ENCODE results near the gene PKNOX2. TPM values are rescaled to one million over a fixed set of nuclear protein-coding genes. Genes with fewer than 3 reads are reported as not detected.

The PKNOX2 gene
- polyA plus RNA-seq, 2 of the 4 experiments (the other 2 are of a cell fraction) = not detected

DNA sequence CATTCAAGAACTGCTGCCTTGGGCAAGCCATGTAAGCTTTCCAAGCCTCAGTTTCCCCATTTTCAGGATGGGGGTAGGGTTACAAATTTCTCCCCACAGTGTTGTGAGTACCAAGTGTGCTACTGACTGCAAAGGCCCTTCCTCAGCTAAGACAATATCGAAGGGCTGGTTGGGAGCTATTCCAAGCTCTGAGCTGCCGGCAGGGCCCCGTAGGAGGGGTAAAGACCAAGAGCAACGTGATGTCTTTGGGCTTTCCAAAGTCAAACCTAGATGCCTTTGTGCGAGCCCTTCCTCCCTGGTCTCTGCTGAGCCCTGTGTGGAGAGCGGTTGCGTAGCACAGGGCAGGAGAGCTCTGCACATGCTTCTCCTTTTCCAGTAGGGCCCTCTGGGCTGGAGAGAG, 29.3 kb downstream of the PKNOX2 start:
- POLR2A ChIA-PET = no interaction called here
- H3K4me3 ChIP-seq = no peak overlapping the region
- 30% methylated on average over 6 of the region's 7 CpGs for WGBS (ENCODE audit: missing lambda C conversion rate)

DNA sequence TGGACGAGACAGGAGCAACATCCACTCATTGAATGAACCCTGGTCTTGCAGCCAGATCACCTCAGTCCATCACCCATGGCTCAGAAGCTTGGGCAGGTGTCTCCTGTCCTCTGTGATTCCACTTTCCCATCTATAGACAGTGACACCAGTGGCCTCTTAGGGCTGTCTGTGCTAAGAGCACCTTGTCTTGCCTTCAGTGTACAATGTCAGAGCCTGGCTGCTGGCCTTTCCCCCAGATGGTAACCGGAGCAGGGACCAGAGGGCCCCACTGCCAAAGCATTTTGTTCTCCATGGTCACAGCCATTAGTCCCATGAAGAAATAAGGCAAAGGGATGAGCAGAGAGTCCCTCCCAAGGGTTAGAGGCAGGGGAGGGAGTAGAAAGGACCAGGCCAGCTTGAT, 35.4 kb downstream of the PKNOX2 start:
- ATAC-seq (no peak), FAIRE-seq (no peak), DNase-seq (ENCODE audit: low read depth in 1 of 2, low spot score in 1 of 2) (no peak)
- ChIA-PET POLR2A (no interaction called here), CTCF (no interaction called here)
- TF ChIP-seq NFE2L2 (conservative IDR thresholded peaks at IDR 0.05; ENCODE audit: low read length) = no peak
- TF ChIP-seq, protein P1, sequence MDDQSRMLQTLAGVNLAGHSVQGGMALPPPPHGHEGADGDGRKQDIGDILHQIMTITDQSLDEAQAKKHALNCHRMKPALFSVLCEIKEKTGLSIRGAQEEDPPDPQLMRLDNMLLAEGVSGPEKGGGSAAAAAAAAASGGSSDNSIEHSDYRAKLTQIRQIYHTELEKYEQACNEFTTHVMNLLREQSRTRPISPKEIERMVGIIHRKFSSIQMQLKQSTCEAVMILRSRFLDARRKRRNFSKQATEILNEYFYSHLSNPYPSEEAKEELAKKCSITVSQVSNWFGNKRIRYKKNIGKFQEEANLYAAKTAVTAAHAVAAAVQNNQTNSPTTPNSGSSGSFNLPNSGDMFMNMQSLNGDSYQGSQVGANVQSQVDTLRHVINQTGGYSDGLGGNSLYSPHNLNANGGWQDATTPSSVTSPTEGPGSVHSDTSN (IDR thresholded peaks at IDR 0.05) = no peak
- TF ChIP-seq, protein P2, sequence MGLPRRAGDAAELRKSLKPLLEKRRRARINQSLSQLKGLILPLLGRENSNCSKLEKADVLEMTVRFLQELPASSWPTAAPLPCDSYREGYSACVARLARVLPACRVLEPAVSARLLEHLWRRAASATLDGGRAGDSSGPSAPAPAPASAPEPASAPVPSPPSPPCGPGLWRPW (IDR thresholded peaks at IDR 0.05) = no peak
- TF ChIP-seq JUNB (IDR thresholded peaks at IDR 0.05) = no peak
- no peak for TF ChIP-seq MAFK (IDR thresholded peaks at IDR 0.05; ENCODE audit: partially characterized antibody)
- no peak for TF ChIP-seq FOSB (CRISPR knock-in tag; IDR thresholded peaks at IDR 0.05)
- TF ChIP-seq, protein P3, sequence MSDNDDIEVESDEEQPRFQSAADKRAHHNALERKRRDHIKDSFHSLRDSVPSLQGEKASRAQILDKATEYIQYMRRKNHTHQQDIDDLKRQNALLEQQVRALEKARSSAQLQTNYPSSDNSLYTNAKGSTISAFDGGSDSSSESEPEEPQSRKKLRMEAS (IDR thresholded peaks at IDR 0.05) = no peak
- no peak for TF ChIP-seq POLR2A (IDR thresholded peaks at IDR 0.05; ENCODE audit: low read length)
- no peak for TF ChIP-seq EHF (CRISPR knock-in tag; IDR thresholded peaks at IDR 0.05)
- TF ChIP-seq POLR2AphosphoS2 (conservative IDR thresholded peaks at IDR 0.05; ENCODE audit: low read length) = no peak
- TF ChIP-seq, protein P4, sequence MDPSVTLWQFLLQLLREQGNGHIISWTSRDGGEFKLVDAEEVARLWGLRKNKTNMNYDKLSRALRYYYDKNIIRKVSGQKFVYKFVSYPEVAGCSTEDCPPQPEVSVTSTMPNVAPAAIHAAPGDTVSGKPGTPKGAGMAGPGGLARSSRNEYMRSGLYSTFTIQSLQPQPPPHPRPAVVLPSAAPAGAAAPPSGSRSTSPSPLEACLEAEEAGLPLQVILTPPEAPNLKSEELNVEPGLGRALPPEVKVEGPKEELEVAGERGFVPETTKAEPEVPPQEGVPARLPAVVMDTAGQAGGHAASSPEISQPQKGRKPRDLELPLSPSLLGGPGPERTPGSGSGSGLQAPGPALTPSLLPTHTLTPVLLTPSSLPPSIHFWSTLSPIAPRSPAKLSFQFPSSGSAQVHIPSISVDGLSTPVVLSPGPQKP (IDR thresholded peaks at IDR 0.05; ENCODE audit: low read depth, low read length) = no peak
- TF ChIP-seq PHF8 (IDR thresholded peaks at IDR 0.05; ENCODE audit: borderline replicate concordance, low read depth) = no peak
- no peak for TF ChIP-seq BHLHE40 (IDR thresholded peaks at IDR 0.05; ENCODE audit: low read depth, low read length)
- TF ChIP-seq, protein P5, sequence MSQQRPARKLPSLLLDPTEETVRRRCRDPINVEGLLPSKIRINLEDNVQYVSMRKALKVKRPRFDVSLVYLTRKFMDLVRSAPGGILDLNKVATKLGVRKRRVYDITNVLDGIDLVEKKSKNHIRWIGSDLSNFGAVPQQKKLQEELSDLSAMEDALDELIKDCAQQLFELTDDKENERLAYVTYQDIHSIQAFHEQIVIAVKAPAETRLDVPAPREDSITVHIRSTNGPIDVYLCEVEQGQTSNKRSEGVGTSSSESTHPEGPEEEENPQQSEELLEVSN (IDR thresholded peaks at IDR 0.05; ENCODE audit: borderline replicate concordance, low read depth) = no peak
- no peak overlapping the region for H3K4me3 ChIP-seq
- no peaks in the 10 kb centered on the region for H3K4me1 ChIP-seq
- 10% methylated on average over 2 of the region's 2 CpGs for WGBS (ENCODE audit: missing lambda C conversion rate)
- H3K4me2 ChIP-seq = no peak overlapping the region
- no peaks in the 10 kb centered on the region; the same call in 2 of the 3 replicates for H3K9me3 ChIP-seq
- H3K27ac ChIP-seq = no peak overlapping the region

More for the DNA sequence above, 29.3 kb downstream of the PKNOX2 start:
- CTCF ChIA-PET = no interaction called here
- no peak overlapping the region for H3K4me2 ChIP-seq
- ATAC-seq (no peak), DNase-seq (ENCODE audit: low read depth in 1 of 2, low spot score in 1 of 2) (no peak), FAIRE-seq (no peak)
- no peak overlapping the region for H3K27ac ChIP-seq
- peaks cover 4% of the 10 kb centered on the region; the same call in 2 of the 3 replicates for H3K9me3 ChIP-seq
- TF ChIP-seq JUNB (IDR thresholded peaks at IDR 0.05) (no peak), KDM5A (IDR thresholded peaks at IDR 0.05) (no peak), BHLHE40 (IDR thresholded peaks at IDR 0.05; ENCODE audit: low read depth, low read length) (no peak), FOXS1 (CRISPR knock-in tag; IDR thresholded peaks at IDR 0.05) (no peak)
- no peaks in the 10 kb centered on the region for H3K4me1 ChIP-seq

DNA sequence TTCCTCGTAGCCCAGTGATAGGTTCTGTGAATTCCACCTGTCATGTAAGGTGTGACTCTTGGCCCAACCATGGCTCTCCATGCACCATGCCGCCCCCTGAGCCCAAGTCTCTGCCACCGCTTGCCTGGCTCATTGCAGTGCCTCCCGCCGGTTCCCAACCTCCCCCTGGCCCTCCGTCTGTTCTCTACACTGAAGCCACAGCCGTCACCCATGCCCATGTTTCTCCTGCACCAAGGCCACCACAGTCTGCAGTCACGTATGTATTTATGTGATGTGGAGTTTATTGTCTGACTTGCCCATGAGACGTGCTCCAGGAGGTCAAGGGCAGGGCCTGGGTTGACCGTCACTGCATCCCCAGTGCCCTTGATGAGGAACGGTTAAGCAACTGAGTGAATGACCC, 35.9 kb downstream of the PKNOX2 start:
- 37% methylated on average over 8 of the region's 11 CpGs for WGBS (ENCODE audit: missing lambda C conversion rate)
- Histone ChIP-seq H3K4me3 (no peak overlapping the region), H3K27ac (no peak overlapping the region), H3K9me3 (no peaks in the 10 kb centered on the region; the same call in 2 of the 3 replicates), H3K4me2 (no peak overlapping the region), H3K4me1 (no peaks in the 10 kb centered on the region)
- no peak for FAIRE-seq
- no peak for DNase-seq (ENCODE audit: low read depth in 1 of 2, low spot score in 1 of 2)
- POLR2A ChIA-PET = no interaction called here
- CTCF ChIA-PET = no interaction called here
- no peak for ATAC-seq
- TF ChIP-seq CBX8 (IDR thresholded peaks at IDR 0.05) = no peak
- TF ChIP-seq CEBPB (IDR thresholded peaks at IDR 0.05) = no peak
- no peak for TF ChIP-seq FOSL2 (IDR thresholded peaks at IDR 0.05)
- TF ChIP-seq FOSL2 (CRISPR knock-in tag; IDR thresholded peaks at IDR 0.05) = no peak

Measured in A549 (cell line).